Hematopoietic multipotent progenitor cell treated with erythropoietin and hydrocortisone succinate and interleukin-3 and kit ligand, for 8 days (in vitro differentiated cells): ENCODE results near the gene MIAT.
"Not testable (repeated sequence)": the region's sequence is repeated elsewhere in the genome, so short reads cannot be mapped to it uniquely, and the experiment has no call there.

Source experiments
- DNase-seq: peaks from one replicate; pipeline ENCODE4 v3.0.0-alpha.2; 2015

The MIAT gene

GRCh38 chr22:26701323-26701722 is 43.9 kb downstream of the MIAT start:
- no peak for DNase-seq

- DNase-seq = no peak
These were observed 45.8 kb downstream of the MIAT start for GRCh38 chr22:26702906-26703830.

- not testable (repeated sequence) for DNase-seq
These were observed 48.0 kb downstream of the MIAT start for GRCh38 chr22:26705379-26705778.

- no peak for DNase-seq
These were observed 49.7 kb downstream of the MIAT start for GRCh38 chr22:26707090-26707489.

GRCh38 chr22:26707581-26707980 is 50.2 kb downstream of the MIAT start:
- DNase-seq = no peak

GRCh38 chr22:26708256-26709009 is 51.0 kb downstream of the MIAT start:
- no peak for DNase-seq

GRCh38 chr22:26709617-26710390 is 52.4 kb downstream of the MIAT start:
- DNase-seq = no peak

GRCh38 chr22:26711205-26711963 is 54.0 kb downstream of the MIAT start:
- no peak for DNase-seq

- no peak for DNase-seq
These were observed 54.8 kb downstream of the MIAT start for GRCh38 chr22:26712158-26712557.

GRCh38 chr22:26713823-26714449 is 56.5 kb downstream of the MIAT start:
- no peak for DNase-seq

- no peak for DNase-seq
These were observed 57.6 kb downstream of the MIAT start for GRCh38 chr22:26714971-26715370.

GRCh38 chr22:26715392-26715936 is 58.1 kb downstream of the MIAT start:
- DNase-seq = no peak

GRCh38 chr22:26718488-26718887 is 61.1 kb downstream of the MIAT start:
- DNase-seq = no peak

- no peak for DNase-seq
These were observed 61.5 kb downstream of the MIAT start for GRCh38 chr22:26718905-26719304.

- no peak for DNase-seq
These were observed 64.8 kb downstream of the MIAT start for GRCh38 chr22:26722159-26722558.

- DNase-seq = no peak
These were observed 67.0 kb downstream of the MIAT start for GRCh38 chr22:26724414-26724813.

- DNase-seq = no peak
These were observed 67.8 kb downstream of the MIAT start for GRCh38 chr22:26725012-26725676.
